A549 (cell line): Measurements from ENCODE around the gene TYRO3. TPM values are rescaled to one million over a fixed set of nuclear protein-coding genes. Genes with fewer than 3 reads are reported as not detected.

Experiments
- ATAC-seq, 2 experiments: fragments of 200-7000 bp in 1 of 2; fragments of >200 bp in 1 of 2; cut with Nextera tagmentation in 1 of 2; cut with Tn5 transposase in 1 of 2; 3 replicates each; pipeline versions ENCODE4 v1.8.0 to v1.9.1; 2018 to 2020; ENCODE audit warnings: mild to moderate bottlenecking in 1 of 2, moderate library complexity in 1 of 2
- CTCF ChIA-PET: fragments of 300-600 bp; sonication (Branson Sonifier 250); formaldehyde crosslinking; extraction: SDS; loops from one replicate; lab custom pipeline; 2021; ENCODE audit warnings: antibody characterized with exemption, inconsistent platforms; lab: Yijun Ruan, JAX
- POLR2A ChIA-PET: fragments of 350-600 bp; formaldehyde crosslinking; extraction: SDS; loops from one replicate; lab custom pipeline; 2021; ENCODE audit warnings: antibody characterized with exemption, inconsistent platforms; lab: Yijun Ruan, JAX
- DNase-seq, 2 experiments: peaks; one replicate each; pipeline versions ENCODE4 v3.0.0 to v3.0.0-alpha.2; 2011 to 2016; ENCODE audit warnings: low read depth in 1 of 2, low spot score in 1 of 2
- FAIRE-seq: peaks from 2 replicates; lab custom pipeline; 2011; peaks lifted over from hg19 to GRCh38; lab: Jason Lieb, UNC
- H3K27ac ChIP-seq, 2 experiments: fragments of >200 bp; sonication (Bioruptor Twin); formaldehyde crosslinking; 3 replicates each; pipeline ENCODE4 v1.5.1; 2016 to 2017
- H3K4me1 ChIP-seq: fragments of >200 bp; sonication (Bioruptor Twin); formaldehyde crosslinking; 3 replicates; pipeline ENCODE4 v1.6.1; 2016
- H3K4me2 ChIP-seq: fragments of >200 bp; sonication (Bioruptor Twin); formaldehyde crosslinking; 3 replicates; pipeline ENCODE4 v1.6.1; 2016
- H3K4me3 ChIP-seq: fragments of >200 bp; sonication (Bioruptor Twin); formaldehyde crosslinking; 3 replicates; pipeline ENCODE4 v1.5.1; 2016
- H3K9me3 ChIP-seq: fragments of >200 bp; sonication (Bioruptor Twin); formaldehyde crosslinking; 3 replicates; pipeline ENCODE4 v1.6.1; 2016
- ATOH8 ChIP-seq: fragments of 250-450 bp; sonication (Bioruptor Pico); IDR thresholded peaks from 2 replicates; pipeline ENCODE4 v1.5.0; 2020; ENCODE audit warnings: low read depth, mild to moderate bottlenecking, moderate library complexity
- BCL3 ChIP-seq: fragments of >200 bp; sonication (Bioruptor Twin); formaldehyde crosslinking; IDR thresholded peaks from 3 replicates; pipeline ENCODE4 v1.6.1; 2016
- BHLHE40 ChIP-seq: IDR thresholded peaks from 2 replicates; pipeline ENCODE4 v1.6.1; 2012; ENCODE audit warnings: low read depth, low read length, inconsistent platforms
- CBX2 ChIP-seq: fragments of 200-600 bp; sonication (generic); IDR thresholded peaks from 2 replicates; pipeline ENCODE4 v1.6.1; 2016; ENCODE audit warnings: low read depth, mild to moderate bottlenecking, borderline replicate concordance
- CBX8 ChIP-seq: fragments of 200-600 bp; sonication (generic); IDR thresholded peaks from 2 replicates; pipeline ENCODE4 v1.6.1; 2016
- CTCF ChIP-seq: fragments of >200 bp; sonication (Bioruptor Twin); formaldehyde crosslinking; IDR thresholded peaks from 3 replicates; pipeline ENCODE4 v1.5.1; 2016
- EHF ChIP-seq: fragments of 250-450 bp; sonication (Bioruptor Pico); IDR thresholded peaks from 2 replicates; pipeline ENCODE4 v1.5.0; 2020; ENCODE audit warnings: mild to moderate bottlenecking
- EP300 ChIP-seq, 2 experiments: fragments of >200 bp; sonication (Bioruptor Twin); formaldehyde crosslinking; IDR thresholded peaks; 2 replicates in 1 of 2; 3 replicates in 1 of 2; pipeline ENCODE4 v1.6.1; 2016 to 2017
- FOXS1 ChIP-seq: fragments of 250-450 bp; sonication (Bioruptor Pico); IDR thresholded peaks from 2 replicates; pipeline ENCODE4 v1.5.0; 2020; ENCODE audit warnings: mild to moderate bottlenecking, moderate library complexity
- GATA3 ChIP-seq: IDR thresholded peaks from 2 replicates; pipeline ENCODE4 v1.6.1; 2012; ENCODE audit warnings: borderline replicate concordance
- HDAC2 ChIP-seq: fragments of 200-600 bp; sonication (generic); IDR thresholded peaks from 2 replicates; pipeline ENCODE4 v1.6.1; 2016
- HES2 ChIP-seq: fragments of >200 bp; sonication (Bioruptor Twin); formaldehyde crosslinking; IDR thresholded peaks from 2 replicates; pipeline ENCODE4 v1.6.1; 2016
- HEYL ChIP-seq: fragments of 250-450 bp; sonication (Bioruptor Pico); IDR thresholded peaks from 2 replicates; pipeline ENCODE4 v1.8.0; 2021; ENCODE audit warnings: mild to moderate bottlenecking, moderate library complexity
- HOXA7 ChIP-seq: fragments of 250-450 bp; sonication (Bioruptor Pico); IDR thresholded peaks from 2 replicates; pipeline ENCODE4 v1.5.0; 2020; ENCODE audit warnings: mild to moderate bottlenecking, moderate library complexity
- HOXB13 ChIP-seq: fragments of 250-450 bp; sonication (Bioruptor Pico); IDR thresholded peaks from 2 replicates; pipeline ENCODE4 v1.5.0; 2020; ENCODE audit warnings: low read depth, mild to moderate bottlenecking, moderate library complexity
- HOXB5 ChIP-seq: fragments of 250-450 bp; sonication (Bioruptor Pico); IDR thresholded peaks from 2 replicates; pipeline ENCODE4 v1.5.0; 2020; ENCODE audit warnings: mild to moderate bottlenecking, moderate library complexity
- MAFK ChIP-seq: fragments of 450-650 bp; IDR thresholded peaks from 2 replicates; pipeline ENCODE4 v1.6.1; 2014; ENCODE audit not compliant: partially characterized antibody
- NFE2L2 ChIP-seq: fragments of 150-350 bp; conservative IDR thresholded peaks from 2 replicates; pipeline ENCODE4 v1.6.1; 2014; ENCODE audit warnings: low read length
- NPAS2 ChIP-seq: fragments of 250-450 bp; sonication (Bioruptor Pico); IDR thresholded peaks from 2 replicates; pipeline ENCODE4 v1.8.0; 2022; ENCODE audit warnings: mild to moderate bottlenecking, moderate library complexity, borderline replicate concordance
- PHF8 ChIP-seq: fragments of 200-600 bp; sonication (generic); IDR thresholded peaks from 2 replicates; pipeline ENCODE4 v1.6.1; 2016; ENCODE audit warnings: low read depth, mild to moderate bottlenecking, antibody characterized with exemption, moderate library complexity, borderline replicate concordance
- POLR2AphosphoS2 ChIP-seq: conservative IDR thresholded peaks from 2 replicates; pipeline ENCODE4 v1.6.1; 2012; ENCODE audit warnings: low read length, improper control_type of control experiment, inconsistent platforms
- RAD21 ChIP-seq, 2 experiments: fragments of >200 bp in 1 of 2; sonication (Bioruptor Twin) in 1 of 2; formaldehyde crosslinking in 1 of 2; IDR thresholded peaks in 1 of 2; conservative IDR thresholded peaks in 1 of 2; 2 replicates in 1 of 2; 3 replicates in 1 of 2; pipeline ENCODE4 v1.6.1; 2012 to 2018; ENCODE audit warnings: inconsistent platforms in 1 of 2
- RARB ChIP-seq: fragments of 250-450 bp; sonication (Bioruptor Pico); IDR thresholded peaks from 2 replicates; pipeline ENCODE4 v1.8.0; 2021; ENCODE audit warnings: mild to moderate bottlenecking, moderate library complexity
- RCOR1 ChIP-seq: fragments of 150-350 bp; IDR thresholded peaks from 2 replicates; pipeline ENCODE4 v1.6.1; 2014; ENCODE audit warnings: antibody characterized with exemption, low read length, low read depth
- REST ChIP-seq: fragments of 200-600 bp; sonication (generic); IDR thresholded peaks from 2 replicates; pipeline ENCODE4 v1.6.1; 2016; ENCODE audit warnings: antibody characterized with exemption, mild to moderate bottlenecking, moderate library complexity
- RFX5 ChIP-seq: fragments of 450-650 bp; IDR thresholded peaks from 2 replicates; pipeline ENCODE4 v1.7.1; 2014; ENCODE audit warnings: antibody characterized with exemption, mild to moderate bottlenecking, moderate library complexity
- SREBF2 ChIP-seq: fragments of 450-650 bp; IDR thresholded peaks from 2 replicates; pipeline ENCODE4 v1.6.1; 2014; ENCODE audit warnings: mild to moderate bottlenecking, moderate library complexity
- TFCP2L1 ChIP-seq: fragments of 250-450 bp; sonication (Bioruptor Pico); IDR thresholded peaks from 2 replicates; pipeline ENCODE4 v1.5.0; 2021; ENCODE audit warnings: mild to moderate bottlenecking
- ZC3H11A ChIP-seq: fragments of 450-650 bp; IDR thresholded peaks from 2 replicates; pipeline ENCODE4 v1.6.1; 2014; ENCODE audit warnings: antibody characterized with exemption, mild to moderate bottlenecking
- WGBS: methylation state at CpG from one replicate; pipeline ENCODE4 v1.1.6; 2017; ENCODE audit errors: missing lambda C conversion rate; 5-methylcytosine and 5-hydroxymethylcytosine counted together
- polyA plus RNA-seq, 4 experiments: library from polyadenylated mRNA; depleted of rRNA in 3 of 4; stranded (reverse); fragments of >200 nt; fragmentation: RNase III in 1 of 4; extraction: RNeasy Plus Mini Kit Qiagen cat#74134 plus additional on column Dnase treatment in 1 of 4; gene quantifications; 2 replicates in 3 of 4; 3 replicates in 1 of 4; pipeline ENCODE4 v1.2.3, GENCODE V29; 2011 to 2017

Gene TYRO3
- polyA plus RNA-seq, 2 of the 4 experiments (the other 2 are of a cell fraction) = 7.6 to 8.1 TPM

- POLR2A ChIA-PET = no interaction called here
- Histone ChIP-seq H3K9me3 (no peaks in the 10 kb centered on the region), H3K27ac (no peak overlapping the region), H3K4me2 (no peak overlapping the region), H3K4me1 (peaks cover 10% of the 10 kb centered on the region; the same call in 2 of the 3 replicates), H3K4me3 (no peak overlapping the region)
- DNase-seq (no peak), ATAC-seq (no peak), FAIRE-seq (no peak)
- TF ChIP-seq EP300 (IDR thresholded peaks at IDR 0.05) = no peak
- no peak for TF ChIP-seq HOXB13 (CRISPR knock-in tag)
- no peak for TF ChIP-seq GATA3
- no peak for TF ChIP-seq NFE2L2
- TF ChIP-seq MAFK = no peak
- no peak for TF ChIP-seq BHLHE40
- TF ChIP-seq ATOH8 (CRISPR knock-in tag) = no peak
- TF ChIP-seq RCOR1 = no peak
- no peak for TF ChIP-seq RFX5
- no peak for TF ChIP-seq HOXA7
- TF ChIP-seq RARB = no peak
- TF ChIP-seq EHF (CRISPR knock-in tag) = no peak
- no peak for TF ChIP-seq NPAS2 (CRISPR knock-in tag)
- TF ChIP-seq FOXS1 = no peak
- TF ChIP-seq CTCF = no peak
- TF ChIP-seq HES2 = no peak
- no peak for TF ChIP-seq REST
- 95% methylated on average over 1 of the region's 1 CpG for WGBS
- CTCF ChIA-PET = no interaction called here
Observed at GRCh38 chr15:41553731-41554130, 5.3 kb upstream of the TYRO3 start.

- 84% methylated on average over 5 of the region's 5 CpGs for WGBS
- ATAC-seq (no peak), DNase-seq (no peak)
- TF ChIP-seq HDAC2 (no peak), SREBF2 (no peak), CTCF (no peak), NPAS2 (CRISPR knock-in tag) (no peak), CBX8 (no peak), ZC3H11A (no peak), HEYL (no peak), HOXB5 (CRISPR knock-in tag) (no peak), MAFK (no peak), RAD21 (conservative IDR thresholded peaks at IDR 0.05 in 1 of 2, IDR thresholded peaks at IDR 0.05 in 1 of 2) (no peak), BCL3 (no peak), PHF8 (no peak), TFCP2L1 (CRISPR knock-in tag) (no peak), FOXS1 (no peak), RFX5 (no peak), RCOR1 (no peak), CBX2 (no peak), POLR2AphosphoS2 (no peak)
- TF ChIP-seq, all 56 proteins: peak for 0
- ChIA-PET CTCF (interaction anchor here (1.2 kb wide), 1 partner anchor 49 kb away, joined by 3 read pairs; no protein-coding TSS in a partner anchor), POLR2A (no interaction called here)
- Histone ChIP-seq H3K9me3 (no peaks in the 10 kb centered on the region), H3K4me2 (no peak overlapping the region), H3K4me1 (peaks cover 10% of the 10 kb centered on the region; the same call in 2 of the 3 replicates), H3K27ac (no peak overlapping the region), H3K4me3 (no peak overlapping the region)
- FAIRE-seq = no peak
Observed at GRCh38 chr15:41554343-41554742, 4.7 kb upstream of the TYRO3 start.
